ENCODE measurements around the gene VRK2.

VRK2 gene

DNA sequence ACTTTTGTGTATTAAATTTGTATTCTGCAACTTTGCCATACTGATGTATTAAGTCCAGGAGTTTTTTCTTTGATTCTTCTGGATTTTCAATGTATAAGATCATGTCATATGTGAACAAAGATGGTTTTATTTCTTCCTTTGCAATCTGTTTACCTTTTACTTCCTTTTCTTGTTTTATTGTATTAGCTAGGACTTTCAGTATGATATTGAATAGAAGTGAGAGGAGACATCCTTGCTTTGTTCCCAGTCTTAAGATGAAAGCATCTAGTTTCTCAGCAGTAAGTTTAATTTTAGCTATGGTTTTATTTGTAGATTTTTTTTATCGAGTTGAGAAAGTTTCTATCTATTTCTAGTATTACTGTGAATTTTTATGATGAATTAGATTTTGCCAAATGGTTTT is 25.5 kb downstream of the VRK2 start:
- no peaks in the 10 kb centered on the region for H3K27me3 ChIP-seq (ENCODE audit: insufficient read depth, low read length, poor library complexity)
- no peaks in the 10 kb centered on the region for H3K9me3 ChIP-seq (ENCODE audit: insufficient read depth, low read length, severe bottlenecking)
- H4K20me1 ChIP-seq (ENCODE audit: insufficient read depth, low read length) = no peaks in the 10 kb centered on the region
- H3K4me2 ChIP-seq (ENCODE audit: insufficient read depth, low read length) = no peak overlapping the region
- H3K27ac ChIP-seq (ENCODE audit: low read length) = no peak overlapping the region
- TF ChIP-seq EZH2 (IDR thresholded peaks at IDR 0.05; ENCODE audit: borderline replicate concordance, low read depth, low read length, severe bottlenecking) = no peak
- TF ChIP-seq, protein P1, sequence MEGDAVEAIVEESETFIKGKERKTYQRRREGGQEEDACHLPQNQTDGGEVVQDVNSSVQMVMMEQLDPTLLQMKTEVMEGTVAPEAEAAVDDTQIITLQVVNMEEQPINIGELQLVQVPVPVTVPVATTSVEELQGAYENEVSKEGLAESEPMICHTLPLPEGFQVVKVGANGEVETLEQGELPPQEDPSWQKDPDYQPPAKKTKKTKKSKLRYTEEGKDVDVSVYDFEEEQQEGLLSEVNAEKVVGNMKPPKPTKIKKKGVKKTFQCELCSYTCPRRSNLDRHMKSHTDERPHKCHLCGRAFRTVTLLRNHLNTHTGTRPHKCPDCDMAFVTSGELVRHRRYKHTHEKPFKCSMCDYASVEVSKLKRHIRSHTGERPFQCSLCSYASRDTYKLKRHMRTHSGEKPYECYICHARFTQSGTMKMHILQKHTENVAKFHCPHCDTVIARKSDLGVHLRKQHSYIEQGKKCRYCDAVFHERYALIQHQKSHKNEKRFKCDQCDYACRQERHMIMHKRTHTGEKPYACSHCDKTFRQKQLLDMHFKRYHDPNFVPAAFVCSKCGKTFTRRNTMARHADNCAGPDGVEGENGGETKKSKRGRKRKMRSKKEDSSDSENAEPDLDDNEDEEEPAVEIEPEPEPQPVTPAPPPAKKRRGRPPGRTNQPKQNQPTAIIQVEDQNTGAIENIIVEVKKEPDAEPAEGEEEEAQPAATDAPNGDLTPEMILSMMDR (IDR thresholded peaks at IDR 0.05; ENCODE audit: borderline replicate concordance, extremely low read depth, low read length, poor library complexity, severe bottlenecking) = no peak
- H3K4me3 ChIP-seq (ENCODE audit: low read depth in 1 of 2, low read length in 2 of 2) = no peak overlapping the region
- no peak for DNase-seq
- H3K4me1 ChIP-seq (ENCODE audit: insufficient read depth, low read length) = no peaks in the 10 kb centered on the region
- no peak for ATAC-seq (ENCODE audit: insufficient read depth, low read depth)
- H3K79me2 ChIP-seq (ENCODE audit: insufficient read depth, low read length) = peaks cover 2% of the 10 kb centered on the region; the same call in 1 of the 2 replicates
- H2AFZ ChIP-seq (ENCODE audit: low read depth, low read length) = no peak overlapping the region
- no peaks in the 10 kb centered on the region for H3K36me3 ChIP-seq (ENCODE audit: insufficient read depth, low read length)
- no peak overlapping the region for H3K9ac ChIP-seq (ENCODE audit: low read depth, low read length)

DNA sequence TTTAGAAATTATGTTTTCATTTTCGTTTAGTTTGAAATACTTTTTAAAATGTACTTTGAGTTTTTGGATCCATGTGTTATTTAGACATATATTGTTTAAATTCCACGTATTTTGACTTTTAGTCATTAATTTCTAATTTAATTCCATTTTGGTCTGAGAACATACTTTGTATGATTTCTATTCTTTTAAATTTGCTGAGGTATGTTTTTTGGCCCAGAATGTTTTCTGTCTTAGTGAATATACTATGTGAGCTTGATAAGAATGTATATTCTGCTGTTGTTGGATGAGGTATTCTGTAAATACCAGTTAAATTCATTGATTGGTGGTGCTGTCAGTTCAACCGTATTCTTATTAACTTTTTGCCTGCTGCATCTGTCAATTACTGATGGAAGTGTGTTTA is 26.4 kb downstream of the VRK2 start:
- Histone ChIP-seq H3K27ac (ENCODE audit: low read length) (no peak overlapping the region), H3K4me1 (ENCODE audit: insufficient read depth, low read length) (no peaks in the 10 kb centered on the region), H3K9ac (ENCODE audit: low read depth, low read length) (no peak overlapping the region), H3K4me3 (ENCODE audit: low read depth in 1 of 2, low read length in 2 of 2) (no peak overlapping the region), H2AFZ (ENCODE audit: low read depth, low read length) (no peak overlapping the region), H3K79me2 (ENCODE audit: insufficient read depth, low read length) (peaks cover 2% of the 10 kb centered on the region; the same call in 1 of the 2 replicates), H4K20me1 (ENCODE audit: insufficient read depth, low read length) (no peaks in the 10 kb centered on the region), H3K36me3 (ENCODE audit: insufficient read depth, low read length) (no peaks in the 10 kb centered on the region), H3K4me2 (ENCODE audit: insufficient read depth, low read length) (no peak overlapping the region), H3K27me3 (ENCODE audit: insufficient read depth, low read length, poor library complexity) (no peaks in the 10 kb centered on the region), H3K9me3 (ENCODE audit: insufficient read depth, low read length, severe bottlenecking) (no peaks in the 10 kb centered on the region)
- no peak for ATAC-seq (ENCODE audit: insufficient read depth, low read depth)
- no peak for DNase-seq
- TF ChIP-seq EZH2 (IDR thresholded peaks at IDR 0.05; ENCODE audit: borderline replicate concordance, low read depth, low read length, severe bottlenecking) = no peak
- TF ChIP-seq, protein P1 (IDR thresholded peaks at IDR 0.05; ENCODE audit: borderline replicate concordance, extremely low read depth, low read length, poor library complexity, severe bottlenecking) = no peak

DNA sequence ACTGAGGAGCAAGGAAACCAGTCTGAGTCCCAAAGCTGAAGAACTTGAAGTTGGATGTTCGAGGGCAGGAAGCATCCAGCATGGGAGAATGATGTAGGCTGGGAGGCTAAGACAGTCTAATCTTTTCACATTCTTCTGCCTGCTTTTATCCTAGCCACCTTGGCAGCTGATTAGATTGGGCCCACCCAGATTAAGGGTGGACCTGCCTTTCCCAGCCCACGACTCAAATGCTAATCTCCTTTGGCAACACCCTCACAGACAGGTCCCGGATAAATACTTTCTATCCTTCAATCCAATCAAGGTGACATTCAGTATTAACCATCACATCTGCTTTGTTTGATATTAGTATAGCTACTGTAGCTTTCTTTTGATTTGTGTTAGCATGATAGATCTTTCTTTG is 27.1 kb downstream of the VRK2 start:
- H3K4me1 ChIP-seq (ENCODE audit: insufficient read depth, low read length) = no peaks in the 10 kb centered on the region
- no peaks in the 10 kb centered on the region for H3K27me3 ChIP-seq (ENCODE audit: insufficient read depth, low read length, poor library complexity)
- no peak overlapping the region for H3K4me3 ChIP-seq (ENCODE audit: low read depth in 1 of 2, low read length in 2 of 2)
- peaks cover 2% of the 10 kb centered on the region; the same call in 1 of the 2 replicates for H3K79me2 ChIP-seq (ENCODE audit: insufficient read depth, low read length)
- no peaks in the 10 kb centered on the region for H4K20me1 ChIP-seq (ENCODE audit: insufficient read depth, low read length)
- H3K4me2 ChIP-seq (ENCODE audit: insufficient read depth, low read length) = no peak overlapping the region
- TF ChIP-seq, protein P1 (IDR thresholded peaks at IDR 0.05; ENCODE audit: borderline replicate concordance, extremely low read depth, low read length, poor library complexity, severe bottlenecking) = no peak
- no peak for TF ChIP-seq EZH2 (IDR thresholded peaks at IDR 0.05; ENCODE audit: borderline replicate concordance, low read depth, low read length, severe bottlenecking)
- no peaks in the 10 kb centered on the region for H3K9me3 ChIP-seq (ENCODE audit: insufficient read depth, low read length, severe bottlenecking)
- DNase-seq (no peak), ATAC-seq (ENCODE audit: insufficient read depth, low read depth) (no peak)
- H3K9ac ChIP-seq (ENCODE audit: low read depth, low read length) = no peak overlapping the region
- H3K27ac ChIP-seq (ENCODE audit: low read length) = no peak overlapping the region
- H2AFZ ChIP-seq (ENCODE audit: low read depth, low read length) = no peak overlapping the region
- H3K36me3 ChIP-seq (ENCODE audit: insufficient read depth, low read length) = no peaks in the 10 kb centered on the region

DNA sequence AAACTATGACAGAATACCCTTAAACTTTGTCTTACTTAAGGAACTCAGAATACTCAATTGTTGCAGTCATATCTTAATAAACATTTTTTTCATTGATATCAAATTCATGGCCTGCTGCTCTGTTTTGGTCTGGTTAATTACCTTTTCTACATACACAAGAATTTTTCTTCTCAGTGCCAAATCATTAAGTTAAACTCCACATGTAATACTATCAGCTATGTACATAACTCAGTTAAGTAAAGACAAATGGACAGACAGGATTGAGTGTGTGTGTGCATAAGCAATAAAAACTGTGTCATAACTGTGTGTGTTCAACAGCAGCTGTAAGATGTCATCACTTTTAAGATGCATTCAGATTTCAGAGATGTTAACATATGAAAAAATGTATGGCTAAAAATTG is 34.4 kb downstream of the VRK2 start:
- Histone ChIP-seq H3K4me1 (ENCODE audit: insufficient read depth, low read length) (no peaks in the 10 kb centered on the region), H4K20me1 (ENCODE audit: insufficient read depth, low read length) (no peaks in the 10 kb centered on the region), H3K4me3 (ENCODE audit: low read depth in 1 of 2, low read length in 2 of 2) (no peak overlapping the region), H3K27me3 (ENCODE audit: insufficient read depth, low read length, poor library complexity) (no peaks in the 10 kb centered on the region), H3K9ac (ENCODE audit: low read depth, low read length) (no peak overlapping the region), H3K27ac (ENCODE audit: low read length) (no peak overlapping the region), H3K36me3 (ENCODE audit: insufficient read depth, low read length) (no peaks in the 10 kb centered on the region), H2AFZ (ENCODE audit: low read depth, low read length) (no peak overlapping the region), H3K9me3 (ENCODE audit: insufficient read depth, low read length, severe bottlenecking) (no peaks in the 10 kb centered on the region), H3K79me2 (ENCODE audit: insufficient read depth, low read length) (no peaks in the 10 kb centered on the region), H3K4me2 (ENCODE audit: insufficient read depth, low read length) (no peak overlapping the region)
- ATAC-seq (ENCODE audit: insufficient read depth, low read depth) (no peak), DNase-seq (no peak)
- TF ChIP-seq, protein P1 (IDR thresholded peaks at IDR 0.05; ENCODE audit: borderline replicate concordance, extremely low read depth, low read length, poor library complexity, severe bottlenecking) = no peak
- no peak for TF ChIP-seq EZH2 (IDR thresholded peaks at IDR 0.05; ENCODE audit: borderline replicate concordance, low read depth, low read length, severe bottlenecking)

Measured in DND-41 (cell line).